ENCODE measurements around the gene OCRL.

Gene OCRL

DNA sequence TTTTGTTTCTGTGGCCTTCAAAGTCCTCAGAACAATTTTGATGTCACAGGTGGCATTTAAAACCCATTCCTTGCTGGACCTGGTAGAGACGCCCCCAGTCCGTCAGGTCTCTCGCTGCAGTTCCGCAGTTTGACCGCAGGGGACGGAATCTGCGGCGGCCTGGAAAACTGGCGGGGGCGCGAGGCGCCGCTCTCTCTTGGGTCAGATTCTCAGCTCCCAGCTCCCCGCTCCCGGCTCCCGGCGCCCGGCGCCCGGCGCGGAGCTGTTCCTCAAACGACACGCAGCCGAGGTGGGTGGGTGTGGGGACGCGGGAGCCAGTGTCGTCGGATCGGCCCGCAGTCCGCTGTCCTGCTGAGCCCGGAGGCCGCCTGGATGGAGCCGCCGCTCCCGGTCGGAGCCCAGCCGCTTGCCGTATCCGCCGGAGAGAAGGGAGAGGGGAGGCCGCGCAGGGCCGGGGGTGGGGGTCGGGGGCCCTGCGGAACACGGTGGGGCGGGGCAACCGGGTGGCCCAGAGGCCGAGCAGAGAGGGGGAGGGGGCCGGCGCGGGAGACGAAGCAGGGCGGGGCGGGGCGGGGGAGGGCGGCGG is at the start of gene OCRL:
OCRL (plus strand) TSS at position 192 of the 586 bp plus-strand sequence; CDS start at position 373, 181 bp downstream.
- peak; percentile 47 for DNase-seq

GRCh38 chrX:129490330-129490729 is 49.7 kb upstream of the OCRL start:
- no peak for DNase-seq

DNA sequence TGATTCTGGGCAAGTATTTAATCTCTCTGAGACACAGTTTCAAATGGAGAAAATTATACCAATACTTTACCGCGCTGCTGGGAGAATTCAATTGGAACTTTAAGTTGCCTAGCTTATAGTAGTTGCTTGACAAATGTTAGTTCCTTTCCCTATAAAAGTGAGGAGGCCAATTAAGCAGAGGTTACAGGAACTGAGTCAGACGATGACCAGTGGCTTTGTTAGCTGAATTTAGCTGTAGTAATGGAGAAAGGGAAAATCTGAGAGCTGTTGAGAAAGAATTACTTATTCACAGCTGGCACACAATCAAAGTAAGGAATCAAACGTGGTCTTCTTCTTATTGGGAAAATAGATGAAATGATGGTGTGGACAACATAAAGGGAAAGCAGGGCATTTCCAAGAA is 46.4 kb upstream of the OCRL start:
- DNase-seq: no peak

- no peak for DNase-seq
Observed at GRCh38 chrX:129494887-129495286, 45.2 kb upstream of the OCRL start.

- no peak for DNase-seq
Observed at GRCh38 chrX:129495900-129496299, 44.2 kb upstream of the OCRL start.

DNA sequence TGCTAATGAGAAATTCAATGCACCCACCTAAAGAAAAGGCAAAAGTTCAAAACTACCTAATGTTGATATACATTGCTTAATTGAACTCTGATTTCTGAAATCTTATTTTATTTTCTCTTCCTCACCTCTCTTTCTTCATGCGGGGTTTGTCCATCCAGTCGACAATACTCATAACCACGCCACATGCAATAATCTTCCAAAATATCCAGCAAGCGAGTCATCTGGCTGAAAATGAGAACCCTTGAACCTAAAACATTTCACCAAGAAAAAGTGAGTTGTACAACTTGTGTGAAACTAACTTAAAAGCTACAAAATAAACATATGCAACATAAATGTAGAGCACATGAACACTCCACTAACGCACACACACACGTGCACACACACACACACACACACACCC is 43.4 kb upstream of the OCRL start:
- no peak for DNase-seq

DNA sequence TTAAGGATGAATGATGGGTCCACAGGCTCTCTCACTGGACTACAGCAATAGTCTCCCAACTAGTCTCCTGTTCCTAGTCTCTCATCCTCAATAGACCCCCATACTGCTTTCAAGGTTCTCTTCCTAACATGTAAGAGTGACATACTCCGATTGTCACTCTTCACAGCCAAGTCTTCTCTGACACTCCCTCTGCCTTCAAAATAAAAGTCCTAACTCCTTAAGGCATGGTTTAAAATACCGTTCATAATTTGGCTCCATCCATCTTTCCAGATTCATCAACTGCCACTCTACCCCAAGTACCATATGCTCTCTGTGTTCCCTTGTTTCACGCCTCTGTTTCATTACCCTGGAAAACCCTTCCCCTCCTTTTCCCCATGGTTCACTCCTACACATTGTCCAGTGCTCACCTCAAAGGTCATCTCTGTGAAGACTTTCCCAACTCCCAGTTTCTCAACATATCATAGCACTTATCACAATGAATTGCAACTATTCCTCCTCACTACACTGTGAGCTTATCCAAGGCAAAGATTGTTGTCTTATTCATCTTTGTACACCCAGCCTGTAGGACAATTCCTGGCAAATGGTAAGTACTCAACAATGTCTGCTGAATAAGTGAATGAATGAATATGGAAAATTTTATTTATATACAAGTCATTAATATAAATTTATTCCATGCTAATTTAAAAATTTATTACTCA is 42.8 kb upstream of the OCRL start:
- no peak for DNase-seq

- DNase-seq: no peak
Observed at GRCh38 chrX:129510331-129510730, 29.7 kb upstream of the OCRL start.

DNA sequence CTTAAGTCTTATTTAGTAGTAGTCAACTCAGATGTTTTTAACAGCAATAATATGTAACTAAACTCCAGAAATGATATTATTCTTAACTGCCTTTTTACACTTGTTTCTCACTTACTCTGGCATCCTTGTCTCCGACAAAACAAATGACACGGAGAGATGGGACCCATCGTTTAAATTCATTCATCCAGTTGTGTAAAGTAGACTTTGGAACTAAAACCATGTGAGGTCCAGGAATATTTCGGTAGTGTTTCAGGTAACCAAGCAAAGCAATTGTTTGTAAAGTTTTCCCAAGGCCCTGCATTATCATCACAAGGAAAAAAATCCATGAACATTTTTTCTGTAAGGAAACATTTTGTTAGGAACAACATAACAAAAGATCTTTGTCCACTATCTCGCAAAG is 28.4 kb upstream of the OCRL start:
- DNase-seq: no peak

DNA sequence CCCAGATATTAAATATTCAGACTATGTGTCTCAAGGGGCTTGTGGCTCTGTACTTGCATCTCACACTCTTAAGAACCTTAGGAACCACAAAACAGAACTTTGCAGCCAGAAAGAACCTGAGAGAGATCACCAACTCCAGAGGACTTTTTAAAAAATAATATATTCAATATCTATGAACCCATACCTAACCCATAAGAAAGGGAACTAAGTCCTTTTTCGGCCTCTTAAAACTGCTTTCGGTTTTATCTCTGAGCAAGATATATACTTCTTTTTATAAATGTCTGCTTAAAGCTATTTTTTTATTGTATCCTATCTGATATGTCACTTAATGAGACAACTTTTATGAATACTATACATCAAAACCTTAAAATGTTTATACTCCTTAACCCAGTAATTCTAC is 27.6 kb upstream of the OCRL start:
- no peak for DNase-seq

GRCh38 chrX:129516402-129516801 is 23.7 kb upstream of the OCRL start:
- no peak for DNase-seq

DNA sequence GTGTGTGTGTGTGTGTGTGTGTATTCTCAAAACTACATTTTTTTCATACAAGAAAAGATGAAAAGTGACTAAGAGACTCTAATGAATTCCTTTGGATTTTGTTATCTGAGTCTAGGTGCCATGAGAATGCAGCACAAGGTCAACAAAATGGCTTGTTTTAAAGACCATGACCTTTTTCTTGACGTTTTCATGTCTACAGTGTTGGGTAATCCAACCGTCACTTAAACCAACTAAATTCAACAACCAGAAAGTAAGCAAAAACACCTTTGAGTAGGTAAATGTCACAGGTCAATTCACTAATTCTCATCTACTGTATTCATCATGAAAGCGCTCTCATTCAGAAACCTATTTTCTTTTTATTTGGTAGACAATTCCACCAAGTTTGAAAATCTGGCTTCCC is 19.9 kb upstream of the OCRL start:
- no peak for DNase-seq

GRCh38 chrX:129522184-129523078 is 17.6 kb upstream of the OCRL start:
- peak; percentile 17 for DNase-seq

DNA sequence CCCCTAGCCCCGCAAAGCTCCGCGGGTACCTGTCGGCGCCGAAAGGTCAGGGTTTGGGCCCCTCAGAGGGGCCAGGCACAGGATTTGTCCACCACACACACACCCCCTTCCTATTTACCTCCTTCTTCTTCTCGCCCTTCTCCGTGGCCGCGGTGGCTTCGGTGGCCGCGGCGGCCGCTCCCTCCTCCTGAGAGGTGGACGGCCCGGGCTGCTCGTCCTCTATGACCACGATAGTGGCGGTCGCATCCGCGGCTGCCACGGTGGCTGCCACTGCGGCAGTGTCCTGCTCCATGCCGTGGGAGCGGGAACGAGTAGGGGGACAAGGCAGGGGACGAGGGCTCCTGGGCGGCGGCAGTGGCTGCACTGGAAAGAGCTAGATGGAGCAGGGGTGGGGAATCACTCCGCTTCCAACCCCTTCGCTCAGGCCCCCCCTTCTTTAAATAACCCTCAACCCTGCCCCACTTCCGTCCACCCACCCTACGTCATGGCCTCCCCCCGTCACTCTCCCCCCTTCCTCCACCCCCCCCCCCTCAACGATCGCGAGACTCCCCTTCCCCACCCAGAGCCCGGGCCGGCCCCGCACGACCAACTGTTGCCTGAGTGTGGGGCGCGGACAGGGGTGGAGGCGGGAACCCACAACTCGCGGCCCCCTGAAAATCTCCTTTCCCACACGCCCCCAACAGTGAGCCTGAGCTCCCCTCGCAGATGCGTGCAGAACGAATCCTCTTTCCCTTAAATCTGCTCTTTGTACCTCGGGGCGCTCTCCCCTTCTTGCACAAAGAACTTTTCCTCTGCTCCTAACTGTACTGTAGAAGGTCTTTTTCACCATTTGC is 16.8 kb upstream of the OCRL start, which contains the start of gene SMARCA1:
SMARCA1 (minus strand) TSS at position 412 of the 833 bp plus-strand sequence; CDS start at position 292, 120 bp downstream.
- no peak for DNase-seq

DNA sequence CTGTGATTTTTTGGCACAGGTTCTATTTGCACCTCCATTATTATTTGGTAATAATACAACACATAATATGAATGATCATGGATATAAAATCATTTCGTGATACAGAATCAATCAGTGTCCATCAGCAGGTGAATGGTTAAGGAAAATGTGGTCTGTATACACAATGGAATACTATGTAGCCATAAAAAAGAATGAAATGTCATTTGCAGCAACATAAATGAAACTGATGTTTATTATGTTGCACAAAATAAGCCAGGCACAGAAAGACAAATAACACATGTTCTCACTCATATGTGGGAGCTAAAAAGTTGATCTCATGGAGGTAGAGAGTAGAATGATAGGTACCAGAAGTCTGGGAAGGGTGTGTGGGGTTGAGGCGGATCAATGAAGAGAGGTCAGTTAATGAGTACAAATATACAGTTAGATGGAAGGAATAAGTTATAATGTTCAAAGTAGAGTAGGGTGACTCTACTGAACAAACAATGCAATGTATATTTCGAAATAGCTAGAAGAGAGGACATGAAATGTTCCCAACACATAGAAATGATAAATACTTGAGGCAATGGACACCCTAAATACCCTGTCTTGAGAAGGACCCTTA is 15.7 kb upstream of the OCRL start:
- no peak for DNase-seq

- DNase-seq: no peak
Observed at GRCh38 chrX:129525162-129525561, 14.9 kb upstream of the OCRL start.

DNA sequence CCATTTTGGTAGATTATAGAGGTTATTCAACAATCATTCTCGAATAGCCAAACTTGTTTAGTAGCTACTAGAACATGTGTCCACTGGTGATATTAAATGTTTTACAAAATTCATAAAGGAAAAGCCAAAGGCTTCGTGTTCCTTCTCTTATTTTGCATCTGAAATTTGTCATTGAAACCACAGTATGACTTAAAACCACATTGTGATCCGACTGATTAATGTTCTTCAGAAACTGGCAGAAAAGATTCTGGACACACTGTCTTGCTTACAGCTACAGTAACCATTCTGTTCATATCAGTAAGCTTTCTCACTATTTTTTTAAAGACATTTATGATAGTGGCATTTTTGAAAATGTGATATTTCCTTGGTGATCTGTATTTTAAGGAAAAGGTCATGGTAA is 14.2 kb upstream of the OCRL start:
- DNase-seq: no peak

- no peak for DNase-seq
Observed at GRCh38 chrX:129529685-129530281, 10.3 kb upstream of the OCRL start.

- DNase-seq: no peak
Observed at GRCh38 chrX:129530410-129530809, 9.6 kb upstream of the OCRL start.

DNA sequence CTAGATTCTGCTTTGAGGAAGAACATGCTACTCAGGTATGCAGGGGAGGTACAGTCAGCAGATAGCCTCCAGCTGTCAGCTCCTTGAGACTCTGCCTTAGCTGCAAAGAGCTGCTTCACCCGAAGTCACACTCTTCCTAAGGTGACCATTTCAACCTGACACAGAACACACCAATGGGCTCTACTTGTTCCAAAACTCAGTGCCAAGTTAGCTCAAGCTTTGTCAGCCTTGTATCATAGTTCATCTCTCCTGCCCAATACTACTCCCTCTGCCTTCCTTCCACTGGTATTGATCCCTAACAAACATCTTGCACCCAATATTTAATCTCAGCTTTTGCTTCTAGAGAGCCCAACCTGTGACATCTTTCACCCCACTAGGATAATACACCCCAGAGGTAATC is 8.9 kb upstream of the OCRL start:
- DNase-seq: no peak

DNA sequence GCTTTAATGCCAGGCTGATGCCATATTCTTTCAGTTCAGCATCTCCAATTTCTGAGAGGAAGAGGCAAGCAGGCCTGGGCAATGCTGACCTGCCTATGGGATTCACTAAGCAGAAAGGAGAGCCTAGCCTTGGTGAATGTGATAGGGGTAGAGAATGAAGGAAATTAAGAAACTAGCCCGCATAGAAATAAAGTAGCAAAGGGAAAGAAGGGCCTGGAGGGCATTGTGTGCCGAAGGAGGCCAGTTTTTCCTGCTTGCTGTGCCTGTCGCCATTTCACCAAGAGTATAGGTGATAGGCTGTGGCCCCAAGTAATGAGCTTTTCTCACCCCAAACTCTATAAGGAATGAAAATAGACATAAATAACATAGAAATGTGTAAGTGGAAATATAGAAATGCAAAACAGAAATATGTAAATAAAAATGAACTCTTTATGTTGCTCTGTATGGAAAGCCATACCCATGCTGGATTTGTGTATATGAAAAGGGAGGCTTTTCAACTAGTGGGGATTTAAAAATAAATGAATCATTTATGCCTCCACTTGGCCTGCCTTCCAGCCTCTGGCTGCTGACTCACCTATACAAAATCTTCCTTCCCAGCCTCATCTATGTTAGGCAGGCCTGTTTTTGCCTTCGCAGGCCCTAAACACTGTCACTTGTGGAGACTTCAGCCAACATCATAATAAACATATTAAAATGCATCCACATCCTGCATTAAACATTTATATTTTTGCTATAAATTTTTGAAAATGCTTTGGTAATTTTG is 5.1 kb upstream of the OCRL start:
- no peak for DNase-seq
